Activated CD4-positive, alpha-beta T cell treated with anti-CD3 and anti-CD28 coated beads, Interleukin-2, amount 50 U/mL, for 48 hours (primary cell): ENCODE data around the gene MPIG6B.

ENCODE experiments used
- DNase-seq, 2 experiments: peaks; one replicate each; pipeline ENCODE4 v3.0.0-alpha.2; 2020

Gene MPIG6B

GRCh38 chr6:31769684-31770371 lies 46.7 kb downstream of the MPIG6B start:
- peak; percentile 88 to 92 for DNase-seq

- no peak for DNase-seq
Measured at GRCh38 chr6:31770860-31771259, 47.7 kb downstream of the MPIG6B start.

GRCh38 chr6:31771992-31772358 lies 48.8 kb downstream of the MPIG6B start:
- DNase-seq, result peak in 1 of 2 experiments; percentile 24

GRCh38 chr6:31775184-31775583 lies 52.0 kb downstream of the MPIG6B start:
- no peak for DNase-seq

- DNase-seq, result no peak
Measured at GRCh38 chr6:31775633-31776484, 52.7 kb downstream of the MPIG6B start.
